SW 1271 (cell line): Measurements from ENCODE around the gene DCLRE1A.
A peak's percentile ranks its signal among the peaks of the same experiment; 100 is the strongest.

ENCODE experiments used
- DNase-seq, 2 experiments: peaks; one replicate each; lab custom pipeline; 2025; lab: John Stamatoyannopoulos, UW

DCLRE1A gene

GRCh38 chr10:113854013-113854760, at the start of gene DCLRE1A, which contains the start of gene NHLRC2:
TSS of gene DCLRE1A (minus strand) at chr10:113854082. CDS start at chr10:113853182, 900 bp downstream.
TSS of gene NHLRC2 (plus strand) at chr10:113854661. CDS start at chr10:113854873, 212 bp downstream.
- peak; percentile 37 to 73 for DNase-seq

GRCh38 chr10:113899952-113900598, 46.2 kb upstream of the DCLRE1A start:
- DNase-seq, result no peak

- DNase-seq, result no peak
Measured at GRCh38 chr10:113897693-113898618, 44.1 kb upstream of the DCLRE1A start.

GRCh38 chr10:113895018-113895417, 41.1 kb upstream of the DCLRE1A start:
- no peak for DNase-seq

- DNase-seq, result no peak
Measured at GRCh38 chr10:113894581-113894980, 40.7 kb upstream of the DCLRE1A start.

GRCh38 chr10:113893570-113893969, 39.7 kb upstream of the DCLRE1A start:
- DNase-seq, result no peak

- no peak for DNase-seq
Measured at GRCh38 chr10:113891476-113891875, 37.6 kb upstream of the DCLRE1A start.

- no peak for DNase-seq
Measured at GRCh38 chr10:113890769-113891168, 36.9 kb upstream of the DCLRE1A start.

GRCh38 chr10:113889911-113890310, 36.0 kb upstream of the DCLRE1A start:
- DNase-seq, result no peak

GRCh38 chr10:113882240-113882639, 28.4 kb upstream of the DCLRE1A start:
- DNase-seq, result no peak

GRCh38 chr10:113880236-113880635, 26.4 kb upstream of the DCLRE1A start:
- DNase-seq, result peak in 1 of 2 experiments; percentile 41

GRCh38 chr10:113879691-113880090, 25.8 kb upstream of the DCLRE1A start:
- DNase-seq, result no peak

- no peak for DNase-seq
Measured at GRCh38 chr10:113876461-113876860, 22.6 kb upstream of the DCLRE1A start.

- no peak for DNase-seq
Measured at GRCh38 chr10:113875212-113875611, 21.3 kb upstream of the DCLRE1A start.

GRCh38 chr10:113872139-113873030, 18.5 kb upstream of the DCLRE1A start:
- no peak for DNase-seq

GRCh38 chr10:113869789-113870188, 15.9 kb upstream of the DCLRE1A start:
- DNase-seq, result no peak

- DNase-seq, result no peak
Measured at GRCh38 chr10:113867904-113868303, 14.0 kb upstream of the DCLRE1A start.

GRCh38 chr10:113866551-113867394, 12.9 kb upstream of the DCLRE1A start:
- DNase-seq, result no peak

- DNase-seq, result no peak
Measured at GRCh38 chr10:113865901-113866300, 12.0 kb upstream of the DCLRE1A start.

- DNase-seq, result no peak
Measured at GRCh38 chr10:113859261-113859660, 5.4 kb upstream of the DCLRE1A start.
